GM21528 (cell line): ENCODE measurements around the gene GJA8.
"Not testable (repeated sequence)": the region's sequence is repeated elsewhere in the genome, so short reads cannot be mapped to it uniquely, and the experiment has no call there.

Experiments
- ATAC-seq: cut with Tn5 transposase; IDR thresholded peaks from one replicate; pipeline ENCODE4 v1.9.1; 2021; ENCODE audit warnings: mild to moderate bottlenecking, moderate library complexity; ENCODE audit not compliant: unreplicated experiment, low FRiP score

GJA8 gene

GRCh38 chr1:147927215-147927614, 24.6 kb downstream of the GJA8 start:
- ATAC-seq: not testable (repeated sequence)

GRCh38 chr1:147927689-147928088, 25.1 kb downstream of the GJA8 start:
- ATAC-seq: not testable (repeated sequence)

DNA sequence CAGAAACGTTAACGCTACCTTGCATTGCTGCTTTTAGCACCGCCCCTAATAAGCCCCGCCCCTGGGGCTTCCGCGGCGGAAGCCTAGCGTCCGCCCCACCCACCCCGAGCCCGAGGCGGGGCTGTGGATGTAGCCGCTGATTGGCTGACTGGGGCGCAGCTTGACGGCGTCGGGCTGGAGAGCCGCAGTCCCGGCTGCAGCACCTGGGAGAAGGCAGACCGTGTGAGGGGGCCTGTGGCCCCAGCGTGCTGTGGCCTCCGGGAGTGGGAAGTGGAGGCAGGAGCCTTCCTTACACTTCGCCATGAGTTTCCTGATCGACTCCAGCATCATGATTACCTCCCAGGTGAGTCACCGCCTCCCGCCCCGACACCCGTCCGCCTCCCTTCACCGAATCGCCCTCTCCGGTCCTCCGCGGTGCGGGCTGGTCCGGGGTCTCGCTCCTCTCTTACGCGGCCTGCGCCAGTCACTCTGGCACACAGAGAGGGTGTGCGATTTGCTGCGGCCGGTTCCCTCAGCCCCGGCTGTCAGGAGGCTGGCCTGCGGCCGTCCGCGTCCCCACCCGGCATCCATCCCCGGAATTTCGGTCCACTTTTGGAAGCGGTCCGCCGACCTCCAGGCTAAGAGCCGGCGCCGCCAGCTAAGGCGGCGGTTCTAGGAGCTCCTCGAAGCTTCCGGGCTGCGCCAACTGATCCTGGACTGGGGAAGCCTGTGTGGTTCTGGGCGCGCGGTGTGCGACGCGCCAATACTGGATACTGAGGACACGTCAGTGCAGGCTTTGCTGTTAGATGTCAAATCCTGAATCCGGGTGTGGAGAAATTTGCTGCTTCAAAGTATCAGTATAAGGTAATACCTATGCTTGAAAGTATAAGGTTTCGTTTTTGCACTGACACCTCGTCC, 25.9 kb downstream of the GJA8 start, which contains the start of gene GPR89B:
TSS of gene GPR89B (plus strand) at position 185 of the 897 bp plus-strand sequence. CDS start at position 302, 117 bp downstream.
- peak; percentile 97 for ATAC-seq

GRCh38 chr1:147931137-147931536, 28.5 kb downstream of the GJA8 start:
- ATAC-seq: not testable (repeated sequence)

DNA sequence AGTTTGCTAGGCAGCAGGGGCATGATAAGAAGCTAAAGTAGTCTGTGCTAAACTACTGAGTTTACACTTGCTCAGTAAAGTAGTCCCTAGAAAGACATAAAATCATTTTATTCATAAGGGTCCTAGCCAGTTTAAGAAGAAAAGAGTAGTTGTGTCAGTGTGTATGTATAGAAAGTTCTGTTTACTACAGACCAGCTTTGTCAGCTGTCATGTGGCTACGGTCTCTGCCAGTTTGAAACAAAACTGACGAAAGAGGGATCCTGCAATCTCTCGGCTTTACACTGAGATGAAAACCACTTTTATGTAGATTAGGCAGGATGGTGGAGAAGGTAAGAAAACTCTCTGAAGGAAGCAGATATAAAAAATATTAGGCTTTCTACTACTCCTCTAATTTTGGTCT, 32.7 kb downstream of the GJA8 start:
- not testable (repeated sequence) for ATAC-seq

- not testable (repeated sequence) for ATAC-seq
These were observed 37.9 kb downstream of the GJA8 start for GRCh38 chr1:147940456-147940855.

- not testable (repeated sequence) for ATAC-seq
These were observed 40.0 kb downstream of the GJA8 start for GRCh38 chr1:147942563-147942962.

GRCh38 chr1:147949517-147949916, 46.9 kb downstream of the GJA8 start:
- not testable (repeated sequence) for ATAC-seq
